GM12892 (cell line): Measurements from ENCODE around the gene OOSP4A.

Experiments
- POLR2A ChIP-seq: IDR thresholded peaks from 2 replicates; pipeline ENCODE4 v1.6.1; 2011; ENCODE audit warnings: low read depth, low read length, control low read depth
- POLR2AphosphoS5 ChIP-seq: IDR thresholded peaks from 2 replicates; pipeline ENCODE4 v1.6.1; 2011; ENCODE audit warnings: low read depth, low read length, control low read depth

GRCh38 chr11:59954219-59954847, 9.5 kb upstream of the OOSP4A start:
- TF ChIP-seq POLR2A = no peak
- no peak for TF ChIP-seq POLR2AphosphoS5
